ENCODE data around the gene MRPS5.

GRCh38 chr2:95071856-95072255 is 49.8 kb downstream of the MRPS5 start:
- TF ChIP-seq GATA2 (IDR thresholded peaks at IDR 0.05; ENCODE audit: low read depth, low read length) (no peak), GATA3 (IDR thresholded peaks at IDR 0.05; ENCODE audit: low read depth, low read length) (no peak)

Data from SH-SY5Y (cell line).